ENCODE measurements around the gene FAM171A1. TPM values are rescaled to one million over a fixed set of nuclear protein-coding genes. Genes with fewer than 3 reads are reported as not detected.

The FAM171A1 gene
- total RNA-seq, 2 donors from 2014 or later, result 50.9 to 65.8 TPM

GRCh38 chr10:15267496-15267895, 103.6 kb downstream of the FAM171A1 start:
- Histone ChIP-seq H3K4me1 (no peaks in the 10 kb centered on the region), H3K4me3 (no peak overlapping the region), H3K27ac (no peak overlapping the region), H3K27me3 (no peaks in the 10 kb centered on the region), H3K36me3 (no peaks in the 10 kb centered on the region), H3K9me3 (no peaks in the 10 kb centered on the region), H3K9ac (ENCODE audit: low read depth in 2 of 2, low read length in 2 of 2) (no peak overlapping the region)
- TF ChIP-seq CTCF (IDR thresholded peaks at IDR 0.05), result no peak
- intact Hi-C loops (cut with DNase I), result no loop called here
- no peak for DNase-seq

- H3K4me3 ChIP-seq, result no peak overlapping the region
- H3K27ac ChIP-seq, result no peak overlapping the region
- no peaks in the 10 kb centered on the region for H3K4me1 ChIP-seq
- no peak overlapping the region for H3K9ac ChIP-seq (ENCODE audit: low read depth in 2 of 2, low read length in 2 of 2)
- H3K9me3 ChIP-seq, result no peaks in the 10 kb centered on the region
- intact Hi-C loops (cut with DNase I), result no loop called here
- TF ChIP-seq CTCF (IDR thresholded peaks at IDR 0.05), result no peak
- DNase-seq, result no peak
- no peaks in the 10 kb centered on the region for H3K27me3 ChIP-seq
- no peaks in the 10 kb centered on the region for H3K36me3 ChIP-seq
Measured at GRCh38 chr10:15266117-15266516, 105.0 kb downstream of the FAM171A1 start.

- no peak overlapping the region for H3K27ac ChIP-seq
- intact Hi-C loops (cut with DNase I), result no loop called here
- H3K9ac ChIP-seq (ENCODE audit: low read depth in 2 of 2, low read length in 2 of 2), result no peak overlapping the region
- H3K27me3 ChIP-seq, result no peaks in the 10 kb centered on the region
- no peak for DNase-seq
- H3K4me3 ChIP-seq, result no peak overlapping the region
- no peaks in the 10 kb centered on the region for H3K36me3 ChIP-seq
- TF ChIP-seq CTCF (IDR thresholded peaks at IDR 0.05), result no peak
- H3K9me3 ChIP-seq, result no peaks in the 10 kb centered on the region
- H3K4me1 ChIP-seq, result no peaks in the 10 kb centered on the region
Measured at GRCh38 chr10:15265558-15265957, 105.5 kb downstream of the FAM171A1 start.

GRCh38 chr10:15265056-15265455, 106.0 kb downstream of the FAM171A1 start:
- Histone ChIP-seq H3K27me3 (no peaks in the 10 kb centered on the region), H3K36me3 (no peaks in the 10 kb centered on the region), H3K9ac (ENCODE audit: low read depth in 2 of 2, low read length in 2 of 2) (no peak overlapping the region), H3K9me3 (no peaks in the 10 kb centered on the region), H3K27ac (no peak overlapping the region), H3K4me3 (no peak overlapping the region), H3K4me1 (no peaks in the 10 kb centered on the region)
- intact Hi-C loops (cut with DNase I), result no loop called here
- no peak for TF ChIP-seq CTCF (IDR thresholded peaks at IDR 0.05)
- no peak for DNase-seq

GRCh38 chr10:15263657-15264323, 107.3 kb downstream of the FAM171A1 start:
- DNase-seq, result no peak
- no peaks in the 10 kb centered on the region for H3K4me1 ChIP-seq
- no peak overlapping the region for H3K4me3 ChIP-seq
- H3K27ac ChIP-seq, result no peak overlapping the region
- no peaks in the 10 kb centered on the region for H3K9me3 ChIP-seq
- H3K36me3 ChIP-seq, result no peaks in the 10 kb centered on the region
- no peaks in the 10 kb centered on the region for H3K27me3 ChIP-seq
- no peak for TF ChIP-seq CTCF (IDR thresholded peaks at IDR 0.05)
- intact Hi-C loops (cut with DNase I), result loop anchor here (2.0 to 5.0 kb wide), 2 partner anchors 41 to 105 kb away; no protein-coding TSS in a partner anchor
- H3K9ac ChIP-seq (ENCODE audit: low read depth in 2 of 2, low read length in 2 of 2), result no peak overlapping the region

All from colonic mucosa (tissue), 4 donors.